HG02970 (cell line): ENCODE data around the gene USP3.
"Not testable (repeated sequence)": the region's sequence is repeated elsewhere in the genome, so short reads cannot be mapped to it uniquely, and the experiment has no call there.

ENCODE experiments used
- ATAC-seq: cut with Tn5 transposase; IDR thresholded peaks from one replicate; pipeline ENCODE4 v1.9.1; 2021; ENCODE audit warnings: mild to moderate bottlenecking, moderate library complexity, moderate number of reproducible peaks; ENCODE audit not compliant: unreplicated experiment, low FRiP score

The USP3 gene

GRCh38 chr15:63532307-63532744 lies 27.9 kb downstream of the USP3 start:
- no peak for ATAC-seq

DNA sequence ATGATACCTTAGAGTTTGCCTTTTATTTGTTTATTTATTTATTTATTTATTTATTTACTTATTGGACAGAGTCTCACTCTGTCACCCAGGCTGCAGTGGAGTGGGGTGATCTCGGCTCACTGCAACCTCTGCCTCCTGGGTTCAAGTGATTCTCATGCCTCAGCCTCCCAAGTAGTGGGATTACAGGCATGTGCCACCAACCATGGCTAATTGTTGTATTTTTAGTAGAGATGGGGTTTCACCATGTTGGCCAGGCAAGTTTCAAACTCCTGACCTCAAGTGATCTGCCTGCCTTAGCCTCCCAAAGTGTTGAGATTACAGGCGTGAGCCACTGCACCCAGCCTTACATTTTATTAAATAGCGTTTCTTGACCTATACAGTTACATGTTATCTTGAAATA lies 30.5 kb downstream of the USP3 start:
- not testable (repeated sequence) for ATAC-seq

- ATAC-seq: no peak
Observed at GRCh38 chr15:63535689-63536088, 31.3 kb downstream of the USP3 start.

GRCh38 chr15:63538876-63539275 lies 34.5 kb downstream of the USP3 start:
- ATAC-seq: no peak

DNA sequence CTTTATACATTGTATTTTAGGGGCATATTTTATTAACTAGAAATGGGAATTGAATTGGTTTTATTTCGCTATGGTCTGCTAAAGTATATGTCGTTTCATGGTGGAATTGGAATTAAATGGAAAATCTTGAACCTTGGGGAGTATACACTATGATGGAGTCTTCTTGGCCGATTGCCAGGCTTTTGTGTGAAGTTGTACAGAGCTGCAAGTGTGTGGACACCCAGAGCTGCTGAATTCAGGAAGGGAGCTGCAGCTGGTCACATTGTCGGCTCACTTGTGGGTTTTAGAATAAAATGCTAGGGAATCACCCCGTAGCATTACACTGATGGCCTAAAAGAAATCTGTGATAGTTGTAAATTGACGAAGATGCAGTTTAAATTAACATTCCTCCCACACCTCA lies 35.1 kb downstream of the USP3 start:
- no peak for ATAC-seq

- ATAC-seq: no peak
Observed at GRCh38 chr15:63539998-63540397, 35.6 kb downstream of the USP3 start.

DNA sequence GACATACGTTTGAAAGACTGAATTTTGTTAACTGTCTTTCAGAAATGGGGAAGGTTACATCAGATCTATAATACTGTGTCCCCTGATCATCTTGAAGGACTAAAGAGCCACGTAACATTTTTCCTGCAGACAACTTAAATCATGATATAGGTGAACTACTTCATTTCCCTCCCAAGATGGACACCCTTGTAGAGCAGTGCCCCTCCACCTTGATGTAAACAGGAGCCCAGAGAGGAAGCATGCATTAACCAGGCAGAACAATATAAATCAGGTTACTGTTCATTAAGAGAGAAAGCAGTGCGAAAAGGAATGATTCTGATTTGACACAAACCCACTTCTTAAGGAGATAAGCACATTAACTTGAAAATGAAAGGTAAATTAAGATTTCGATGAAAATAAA lies 36.1 kb downstream of the USP3 start:
- ATAC-seq: no peak

- no peak for ATAC-seq
Observed at GRCh38 chr15:63544258-63545026, 40.0 kb downstream of the USP3 start.

GRCh38 chr15:63545520-63545919 lies 41.1 kb downstream of the USP3 start:
- ATAC-seq: no peak

DNA sequence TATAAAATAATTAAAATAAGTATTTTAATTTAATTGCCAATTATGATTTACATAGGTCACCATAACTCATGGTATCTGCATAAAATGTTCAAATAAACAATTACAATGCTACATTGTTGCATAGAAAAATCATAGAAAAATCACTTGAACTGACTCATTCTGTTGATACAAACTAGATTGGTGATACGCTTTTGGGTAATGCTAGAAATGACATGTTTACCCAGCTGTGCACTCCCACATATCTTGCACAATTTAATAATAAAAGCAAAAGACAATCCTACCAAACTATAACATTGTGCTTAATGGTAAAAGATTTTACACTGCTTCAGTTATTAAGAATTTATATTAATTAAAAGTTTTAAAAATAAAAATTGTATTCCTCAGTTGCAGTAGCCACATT lies 47.0 kb downstream of the USP3 start:
- ATAC-seq: no peak

DNA sequence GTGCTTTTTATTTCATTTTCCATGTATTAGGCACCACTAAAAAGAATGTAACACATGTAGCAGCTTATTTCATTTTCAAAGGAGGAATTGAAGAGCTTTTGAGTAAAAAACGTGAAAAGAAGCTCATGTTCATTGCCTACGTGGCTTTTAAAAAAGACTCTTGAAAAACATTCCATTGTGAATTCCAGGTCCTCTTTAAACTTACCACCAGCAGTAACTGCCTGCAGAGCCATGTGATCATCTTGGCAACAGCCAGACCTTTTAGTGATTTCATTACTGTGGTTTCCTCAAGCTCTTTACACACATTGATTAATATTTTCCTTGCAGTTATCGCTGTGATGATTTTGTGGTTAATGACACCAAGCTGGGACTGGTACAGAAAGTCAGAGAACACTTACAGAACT lies 49.0 kb downstream of the USP3 start:
- ATAC-seq: no peak

DNA sequence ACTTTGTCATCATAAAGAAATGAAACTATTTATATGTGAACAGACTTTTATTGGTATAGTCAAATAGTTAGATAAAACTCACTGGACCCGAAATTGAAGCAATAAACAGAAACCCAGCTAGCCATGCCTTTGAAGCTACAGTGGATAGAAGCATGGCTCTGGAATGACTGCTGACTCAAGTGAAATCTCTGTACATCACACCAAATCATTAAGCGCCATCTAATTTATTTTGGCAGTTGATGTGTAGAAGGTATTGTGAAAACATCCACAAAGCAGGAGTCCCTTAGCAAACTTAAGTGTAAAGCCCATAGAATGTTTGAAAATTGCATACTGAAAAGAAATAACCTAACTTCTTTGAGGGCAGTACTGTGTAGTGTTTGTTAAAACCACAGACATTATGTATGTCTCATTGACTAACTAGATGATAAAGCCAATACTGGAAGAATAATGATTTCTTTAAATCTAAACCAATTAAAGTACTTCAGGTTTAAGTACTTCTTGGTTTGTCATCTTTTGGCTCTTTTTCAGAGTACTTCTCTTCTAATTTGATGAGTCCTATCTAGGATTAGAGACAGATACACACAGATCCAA lies 50.0 kb downstream of the USP3 start:
- no peak for ATAC-seq

DNA sequence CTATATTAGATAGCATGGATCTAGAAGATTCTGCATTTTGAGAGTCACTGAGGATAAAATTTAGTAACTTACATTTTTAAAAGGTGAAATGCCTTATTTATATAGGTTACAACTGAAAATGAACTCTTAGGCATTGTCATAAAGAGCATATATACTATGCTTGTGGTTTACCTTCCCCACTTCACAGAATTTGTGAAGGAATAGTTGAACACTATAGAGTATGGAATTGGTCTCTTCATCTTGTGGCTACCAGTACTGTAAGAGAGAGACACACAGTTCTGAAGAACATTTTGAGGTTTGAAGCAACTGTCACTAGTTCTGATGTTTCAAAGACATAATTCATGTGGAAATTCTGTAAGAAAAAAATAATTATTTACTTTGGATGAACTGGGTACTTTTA lies 51.1 kb downstream of the USP3 start:
- no peak for ATAC-seq

- ATAC-seq: no peak
Observed at GRCh38 chr15:63556246-63556645, 51.9 kb downstream of the USP3 start.

GRCh38 chr15:63556736-63557135 lies 52.3 kb downstream of the USP3 start:
- ATAC-seq: no peak

- ATAC-seq: no peak
Observed at GRCh38 chr15:63559753-63560152, 55.4 kb downstream of the USP3 start.

- ATAC-seq: no peak
Observed at GRCh38 chr15:63560741-63561448, 56.5 kb downstream of the USP3 start.

DNA sequence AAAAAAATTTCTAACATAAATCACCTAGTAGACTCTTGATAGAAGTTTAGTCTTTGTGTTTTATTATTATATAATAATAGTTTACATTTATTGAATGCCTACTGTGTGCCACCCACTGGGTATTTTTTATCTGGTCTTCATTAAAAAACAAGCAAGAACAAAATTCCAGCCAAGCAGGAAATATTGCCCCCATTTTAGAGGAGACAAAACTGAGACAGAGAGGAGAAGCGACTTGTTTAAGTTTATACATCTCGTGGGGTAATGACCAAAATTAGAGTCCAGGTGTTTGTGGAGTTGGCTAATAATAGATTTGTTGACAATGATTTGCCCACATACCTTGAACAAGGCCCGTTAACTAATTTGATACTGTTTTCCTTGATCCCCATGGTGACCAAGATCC lies 59.7 kb downstream of the USP3 start:
- no peak for ATAC-seq

GRCh38 chr15:63565536-63566186 lies 61.3 kb downstream of the USP3 start:
- ATAC-seq: no peak

DNA sequence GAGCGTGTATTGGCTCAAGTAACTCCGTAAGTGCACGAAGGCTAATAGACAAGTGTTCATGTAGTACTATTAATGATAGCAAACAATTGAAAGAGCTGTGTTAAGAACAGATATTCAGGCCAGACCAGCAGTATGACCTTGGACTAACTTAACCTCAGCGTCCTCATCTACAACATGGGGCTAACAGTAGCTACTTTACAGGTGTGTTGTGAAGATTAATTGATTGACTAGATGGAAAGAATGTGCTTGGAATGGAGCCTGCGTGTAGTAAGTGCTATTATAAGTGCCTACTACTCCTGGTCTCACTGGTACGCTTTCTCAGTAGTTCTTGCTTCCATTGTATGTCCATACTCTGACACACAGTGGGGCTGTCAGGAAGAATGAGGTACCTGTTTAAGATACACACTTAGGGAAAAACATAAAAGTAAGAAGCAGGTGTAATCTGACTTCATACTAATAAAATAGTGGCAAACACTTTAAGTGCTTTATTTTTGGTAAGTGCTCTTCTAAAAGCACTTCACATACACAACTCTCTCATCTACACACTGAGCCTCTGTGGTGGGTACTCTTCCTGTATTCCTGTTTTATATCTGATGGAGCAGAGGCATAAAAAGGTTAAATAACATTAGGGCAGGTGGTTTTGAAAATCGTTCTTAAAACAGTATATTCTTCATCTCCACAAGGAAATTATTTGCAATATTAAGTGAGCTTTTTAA lies 68.5 kb downstream of the USP3 start:
- no peak for ATAC-seq

DNA sequence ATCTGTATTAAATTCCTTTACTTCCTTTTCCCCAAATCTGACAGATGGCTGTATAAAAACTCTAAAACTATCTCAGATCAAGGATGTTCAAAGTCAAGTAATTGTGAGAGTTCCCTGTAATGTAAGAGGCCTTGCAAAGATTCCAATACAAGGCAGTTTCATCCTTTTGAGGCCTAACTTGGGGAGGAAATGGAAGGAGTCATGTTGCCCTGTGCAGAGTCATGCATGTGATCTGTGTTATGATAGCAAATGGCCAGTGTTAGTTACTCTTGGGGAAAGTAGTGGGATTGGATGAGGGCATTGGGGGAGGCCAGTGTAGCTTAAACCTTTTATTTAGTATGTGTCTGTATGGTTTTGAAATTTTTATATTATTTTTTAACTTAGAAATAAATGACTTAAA lies 69.1 kb downstream of the USP3 start:
- ATAC-seq: no peak
